GM04504 (cell line): ENCODE data around the gene FOXD1.

Experiments used
- DNase-seq: peaks from one replicate; pipeline ENCODE4 v3.0.0-alpha.2; 2012; ENCODE audit warnings: low read depth

FOXD1 gene

DNA sequence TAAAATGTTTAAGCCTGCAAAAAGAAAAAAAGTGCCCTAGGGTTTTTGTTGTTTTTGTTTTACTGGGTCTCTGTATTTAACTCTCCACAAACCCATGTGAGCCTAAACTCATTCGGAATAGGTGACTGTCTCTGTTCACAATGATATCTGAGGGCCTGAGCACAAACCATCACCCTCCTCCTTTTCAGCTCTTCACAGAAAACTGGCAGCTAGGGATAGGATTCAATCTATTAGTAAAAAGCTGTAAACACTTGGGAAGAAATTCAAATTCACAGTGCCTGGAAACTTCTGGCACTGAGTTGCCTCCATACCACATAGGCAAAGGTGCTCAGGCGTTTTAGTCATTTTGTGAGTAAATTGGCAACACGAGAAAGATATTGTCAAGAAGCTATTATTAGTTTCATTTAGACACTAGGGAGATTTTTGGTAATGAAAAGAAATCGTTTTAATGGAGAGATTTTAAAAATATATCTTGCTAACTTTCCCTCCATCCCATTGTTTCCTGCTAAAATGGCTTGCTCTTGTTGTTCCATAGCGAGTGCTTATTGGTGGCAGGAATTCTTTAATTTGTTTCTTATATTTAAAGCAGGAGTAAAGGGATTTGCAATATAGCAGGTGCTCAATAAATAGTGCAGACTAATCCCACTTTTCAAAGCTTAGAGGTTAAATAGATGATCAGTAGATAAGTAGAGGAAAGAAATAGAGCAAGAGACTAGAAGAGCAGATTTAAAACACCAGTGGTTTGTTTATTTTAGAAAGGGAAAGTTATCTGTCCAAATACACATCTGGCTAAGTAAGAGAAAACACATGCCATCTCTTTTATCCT is 9.7 kb downstream of the FOXD1 start:
- DNase-seq = no peak

DNA sequence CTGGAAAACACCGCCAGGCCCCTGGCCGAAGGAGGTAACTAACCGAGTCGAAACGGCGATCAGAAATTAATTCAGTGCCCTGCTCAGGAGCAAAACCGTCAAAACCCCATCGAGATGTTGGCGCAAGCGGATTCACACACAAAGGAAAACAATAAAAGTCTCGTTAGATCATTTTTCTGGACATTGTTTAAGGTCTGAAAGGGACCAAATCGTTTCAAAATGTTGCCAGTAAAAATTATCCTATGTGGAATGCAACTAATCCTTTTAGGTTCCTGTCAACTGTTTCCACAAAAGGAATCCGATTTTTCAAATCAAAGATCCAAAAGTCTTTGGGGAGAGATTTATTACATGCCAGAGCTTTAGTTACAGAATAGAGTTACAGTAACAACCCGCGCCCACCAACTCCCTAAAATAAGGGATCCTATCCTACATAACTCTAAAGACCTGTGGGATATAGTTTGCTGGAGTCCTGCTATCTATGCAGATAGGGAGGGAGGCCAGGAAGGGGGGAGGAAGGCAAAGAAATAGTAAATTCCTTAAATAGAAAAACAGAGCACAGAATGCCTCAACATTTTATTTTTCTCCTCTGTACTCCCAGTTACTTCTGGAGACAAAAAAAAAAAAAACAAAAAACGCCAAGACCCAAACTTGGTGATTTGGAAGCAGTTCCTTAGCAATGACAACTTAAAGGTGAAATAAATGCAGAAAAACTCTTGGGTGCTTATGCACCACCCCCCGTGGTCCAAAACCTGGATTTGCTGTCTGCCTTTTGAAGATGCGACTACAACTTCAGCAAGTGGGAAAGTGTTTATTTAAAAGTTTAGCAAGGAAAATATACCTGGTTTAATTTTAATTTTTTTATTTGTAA is 10.6 kb downstream of the FOXD1 start:
- no peak for DNase-seq

GRCh38 chr5:73437101-73437776 is 11.3 kb downstream of the FOXD1 start:
- DNase-seq = no peak

GRCh38 chr5:73436535-73437100 is 12.0 kb downstream of the FOXD1 start:
- DNase-seq = no peak

DNA sequence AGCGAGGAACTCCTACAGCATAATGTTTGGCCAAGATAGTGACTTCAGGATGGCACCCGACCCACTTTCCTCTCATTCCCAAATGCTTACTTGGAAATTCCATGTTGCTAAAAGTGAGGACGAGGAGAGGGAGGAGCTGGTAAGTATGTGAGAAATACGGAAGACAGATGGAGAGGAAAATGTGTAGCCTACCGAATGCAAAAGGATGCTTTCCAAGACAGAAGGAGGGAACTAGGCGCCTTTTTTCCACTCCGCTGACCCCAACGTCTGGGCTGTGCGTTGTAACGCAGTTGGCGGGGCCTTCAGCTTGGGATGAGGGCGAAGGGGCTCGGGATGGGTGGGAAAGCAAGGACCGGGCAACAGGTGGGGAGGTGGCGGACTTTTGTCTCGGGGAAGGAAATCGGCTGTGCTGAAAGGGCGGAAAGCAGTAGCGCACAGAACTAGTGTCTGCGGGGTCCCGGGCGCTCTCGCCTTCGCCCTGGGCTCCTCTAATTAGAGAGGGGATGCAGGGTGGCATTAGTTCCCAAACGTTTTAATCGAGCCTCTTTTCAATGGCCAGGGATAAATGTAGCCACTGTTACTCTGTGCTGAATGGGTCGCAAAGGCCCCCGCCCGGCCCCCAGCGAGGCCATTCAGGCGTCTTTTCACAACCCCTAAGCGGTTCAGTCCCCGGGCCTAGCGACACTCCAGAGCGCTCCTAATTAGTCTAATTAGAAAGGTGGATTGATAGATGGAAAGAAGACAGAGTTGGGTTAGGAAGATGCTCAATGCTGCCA is 12.6 kb downstream of the FOXD1 start:
- no peak for DNase-seq

DNA sequence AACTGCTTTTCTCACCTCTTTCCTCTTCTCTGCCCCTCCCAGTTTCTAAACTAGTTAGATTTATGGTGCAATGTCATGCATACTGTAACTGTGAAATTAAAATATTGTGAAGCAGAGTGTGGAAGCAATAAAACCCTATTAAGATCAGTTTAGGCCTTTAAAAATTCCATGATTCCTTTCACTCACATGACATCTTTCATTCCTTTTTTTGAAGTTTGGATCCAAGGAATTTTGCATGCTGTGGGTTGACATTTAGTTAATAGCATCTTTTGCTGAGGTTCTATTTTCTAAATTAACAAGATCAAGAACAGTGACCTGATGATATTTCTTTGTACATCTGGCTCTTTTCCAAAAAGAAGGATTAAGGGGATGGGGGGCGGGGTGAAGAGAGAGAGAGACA is 13.7 kb downstream of the FOXD1 start:
- no peak for DNase-seq

GRCh38 chr5:73434461-73434860 is 14.1 kb downstream of the FOXD1 start:
- no peak for DNase-seq

- DNase-seq = no peak
Observed at GRCh38 chr5:73433982-73434342, 14.6 kb downstream of the FOXD1 start.

DNA sequence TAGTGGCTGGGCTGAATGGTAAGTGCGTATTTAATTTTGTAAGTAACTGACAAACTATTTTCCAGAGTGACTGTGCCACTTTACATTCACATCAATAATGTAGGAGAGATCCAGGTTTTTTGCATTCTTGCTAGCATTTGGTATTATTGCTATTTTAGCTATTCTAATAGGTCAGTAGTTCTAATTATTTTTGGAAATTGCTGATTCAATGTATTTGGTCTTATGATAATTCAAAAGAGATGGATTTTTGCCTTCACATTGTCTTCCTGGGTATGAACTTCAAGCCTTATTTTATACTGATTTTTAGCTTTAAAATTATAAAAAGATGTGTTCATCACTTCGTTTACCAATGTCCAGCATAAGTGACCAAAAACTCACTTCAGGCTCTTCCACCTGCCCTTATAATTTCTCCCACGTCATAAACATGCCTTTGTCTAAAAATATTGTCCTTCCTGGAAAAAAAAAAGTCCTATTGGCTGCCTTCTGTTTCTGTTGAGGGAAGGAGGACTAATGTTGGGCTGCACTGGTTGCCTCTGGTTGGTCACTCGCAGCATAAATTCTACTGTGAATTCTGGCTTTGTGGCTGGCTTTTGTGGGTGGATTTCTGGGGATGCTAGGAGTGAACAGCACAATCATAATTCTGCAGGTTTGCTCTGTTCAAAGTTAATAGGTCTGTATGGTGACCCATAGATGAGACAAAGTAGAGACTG is 15.2 kb downstream of the FOXD1 start:
- no peak for DNase-seq

DNA sequence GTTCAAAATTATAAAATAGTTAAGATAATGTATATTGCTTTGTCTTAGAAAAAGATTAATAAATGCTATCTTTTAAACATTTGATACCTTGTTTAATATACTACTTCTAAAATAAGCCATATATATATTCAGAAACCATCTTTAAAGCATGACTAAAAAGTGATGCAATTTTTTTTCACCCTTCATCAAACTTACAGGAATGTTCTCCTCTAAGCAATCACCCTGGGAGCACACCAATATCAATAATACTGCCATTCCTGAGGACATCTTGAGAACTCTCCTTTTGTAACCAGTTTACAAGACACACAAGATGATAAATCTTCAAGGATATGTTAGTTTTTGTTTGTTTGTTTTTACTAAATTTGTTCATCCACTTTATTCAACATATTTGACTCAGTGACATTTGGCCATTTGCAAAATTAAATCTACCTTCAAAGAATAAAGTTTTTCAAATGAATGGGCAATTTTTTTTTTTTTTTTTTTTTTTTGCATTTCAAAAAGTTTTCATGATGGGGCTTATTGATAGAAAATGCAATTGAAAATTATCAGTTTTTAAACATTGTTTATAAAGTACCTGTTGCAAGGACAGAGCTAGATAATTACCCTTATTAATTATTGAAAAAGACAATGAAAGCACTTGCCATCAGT is 17.2 kb downstream of the FOXD1 start:
- DNase-seq = no peak

DNA sequence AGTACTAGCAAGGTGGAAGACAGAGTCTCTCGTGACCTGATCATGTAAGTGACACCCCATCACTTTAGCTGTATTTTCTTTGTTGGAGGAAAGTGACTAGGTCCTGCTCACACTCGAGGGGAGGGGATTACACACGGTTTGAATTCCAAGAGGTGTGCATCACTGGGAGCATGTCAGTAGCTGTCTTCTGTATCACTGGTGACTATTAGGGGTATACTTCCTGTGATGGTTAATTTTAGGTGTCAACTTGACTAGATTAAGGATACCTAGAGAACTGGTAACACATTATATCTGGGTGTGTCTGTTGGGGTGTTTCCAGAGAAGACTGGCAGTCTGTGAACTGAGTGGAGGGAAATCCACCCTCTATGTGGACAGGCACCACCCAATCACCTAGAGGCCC is 22.5 kb downstream of the FOXD1 start:
- DNase-seq = no peak

DNA sequence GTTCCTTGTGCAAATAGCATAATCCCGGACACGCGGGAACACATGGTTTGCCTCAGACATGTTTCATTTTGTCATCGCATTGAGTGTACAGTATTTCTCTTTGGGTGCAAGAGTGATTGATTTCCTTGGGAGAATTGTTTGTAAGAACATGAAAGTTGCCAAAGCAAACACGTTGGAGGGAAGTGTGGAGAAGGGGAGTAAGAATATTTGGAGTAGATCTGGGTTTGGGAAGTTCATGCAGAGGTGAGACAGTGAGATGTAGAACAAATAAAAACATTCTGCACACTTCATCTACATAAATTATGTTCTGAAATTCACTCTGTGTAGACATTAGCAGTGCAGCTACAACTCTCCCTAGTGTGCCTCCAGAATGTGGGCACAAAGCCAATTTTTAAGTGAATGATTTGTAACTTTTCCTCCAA is 24.0 kb downstream of the FOXD1 start:
- DNase-seq = no peak

DNA sequence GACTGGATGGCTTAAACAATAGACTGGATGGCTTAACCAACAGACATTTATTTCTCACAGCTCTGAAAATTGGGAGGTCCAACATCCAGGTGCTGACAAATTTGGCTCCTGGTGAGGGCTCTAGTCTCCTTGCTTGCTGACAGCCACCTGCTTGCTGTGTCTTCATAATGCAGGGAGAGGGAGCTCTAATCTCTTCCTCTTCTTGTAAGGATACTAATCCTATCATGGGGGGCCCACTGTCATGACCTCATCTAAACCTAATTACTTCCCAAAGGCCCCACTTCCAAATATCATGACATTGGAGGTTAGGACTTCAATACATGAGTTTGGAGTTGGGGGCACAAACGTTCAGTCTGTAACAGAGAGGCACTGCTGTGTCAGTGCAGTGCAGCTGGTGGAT is 26.4 kb downstream of the FOXD1 start:
- no peak for DNase-seq

GRCh38 chr5:73420666-73421065 is 27.9 kb downstream of the FOXD1 start:
- DNase-seq = no peak

DNA sequence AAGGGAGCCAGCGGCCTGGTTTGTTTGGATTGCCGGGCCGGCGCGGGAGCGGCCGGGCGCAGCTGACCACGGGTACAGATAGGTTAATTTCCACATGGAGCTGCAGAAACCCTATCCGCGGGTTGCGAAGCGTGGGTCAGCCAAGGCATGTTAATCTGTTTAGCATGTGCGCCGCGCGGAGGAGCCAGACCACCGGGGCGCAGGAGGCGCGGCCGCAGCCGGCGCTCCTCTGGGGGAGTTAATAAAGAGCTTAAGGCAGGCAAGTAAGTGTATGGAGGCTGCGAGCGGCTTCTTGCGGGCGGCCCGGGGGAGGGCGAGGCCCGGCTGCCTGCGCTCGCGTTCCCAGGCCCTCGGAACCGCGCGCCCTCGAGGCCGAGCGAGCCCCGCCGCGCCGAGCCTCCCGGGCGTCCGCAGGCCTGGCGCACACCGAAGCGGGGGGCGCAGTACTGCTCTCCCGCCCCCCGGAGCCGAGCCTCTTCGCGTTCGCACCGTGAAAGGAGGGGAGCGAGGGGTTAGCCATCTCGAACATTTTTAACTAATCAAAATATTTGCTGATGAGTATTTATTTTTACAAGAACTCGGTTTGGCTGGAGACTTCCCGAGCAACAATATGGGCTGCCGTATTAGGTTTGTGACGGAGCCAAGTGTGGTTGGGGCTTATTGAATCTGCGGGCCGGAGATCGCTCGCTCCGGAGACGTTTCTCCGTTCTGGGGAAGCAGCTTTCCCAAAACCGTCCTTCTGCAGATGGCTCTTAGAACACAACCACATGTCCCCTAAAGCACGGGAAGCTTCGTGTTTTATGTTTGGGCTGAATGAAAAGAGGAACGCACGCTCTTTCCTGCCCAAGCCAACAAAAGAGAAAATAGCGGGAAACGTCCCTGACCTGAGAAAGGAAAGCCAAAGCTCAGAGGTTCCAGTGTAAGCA is 28.8 kb downstream of the FOXD1 start:
- no peak for DNase-seq

DNA sequence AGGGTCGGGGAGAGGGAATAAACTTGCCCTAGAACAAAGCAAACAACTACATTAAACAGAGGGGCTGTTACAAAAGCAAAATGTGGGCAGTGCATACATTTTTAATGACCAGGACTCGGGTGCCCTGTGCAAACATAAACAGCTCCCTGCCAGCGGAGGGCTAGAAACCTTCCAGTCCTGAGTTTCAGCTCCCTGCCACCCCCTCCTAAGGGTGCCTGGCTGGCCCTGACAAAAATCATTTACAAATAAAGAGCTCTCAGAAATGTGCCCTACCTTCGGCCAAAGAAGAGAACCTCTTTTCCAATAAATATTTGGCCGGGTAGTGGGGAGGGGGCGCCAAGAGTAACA is 29.5 kb downstream of the FOXD1 start:
- no peak for DNase-seq

GRCh38 chr5:73418244-73418691 is 30.3 kb downstream of the FOXD1 start:
- no peak for DNase-seq

GRCh38 chr5:73417303-73418034 is 31.1 kb downstream of the FOXD1 start:
- DNase-seq = no peak

- DNase-seq = no peak
Observed at GRCh38 chr5:73415617-73416016, 33.0 kb downstream of the FOXD1 start.
